CD4-positive, alpha-beta T cell treated with Interleukin-15 for 4 hours (primary cell): Measurements from ENCODE around the gene FILIP1L.

Experiments used
- DNase-seq: peaks from one replicate; pipeline ENCODE4 v3.0.0-alpha.2; 2020; ENCODE audit warnings: low spot score

FILIP1L gene

DNA sequence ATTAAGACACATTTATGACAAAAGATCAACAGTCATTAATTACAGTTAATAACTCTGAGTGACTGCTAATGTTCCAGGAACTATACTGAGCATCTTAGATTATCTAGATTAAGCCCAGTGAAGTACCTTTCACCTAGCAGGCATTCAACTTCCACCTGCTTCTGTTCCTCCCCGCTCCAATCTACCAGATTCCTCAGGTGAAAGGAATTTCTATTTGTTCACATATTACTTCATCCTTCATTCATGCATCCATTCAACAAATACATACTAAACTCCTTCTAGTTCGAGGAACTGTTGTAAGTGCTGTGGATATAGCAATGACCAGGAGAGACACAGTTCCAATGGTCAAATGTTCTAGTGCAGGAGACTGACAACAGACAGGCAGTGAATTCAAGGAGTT lies 139.3 kb downstream of the FILIP1L start:
- DNase-seq, result no peak

GRCh38 chr3:99972380-99973104 lies 141.8 kb downstream of the FILIP1L start:
- DNase-seq, result no peak

DNA sequence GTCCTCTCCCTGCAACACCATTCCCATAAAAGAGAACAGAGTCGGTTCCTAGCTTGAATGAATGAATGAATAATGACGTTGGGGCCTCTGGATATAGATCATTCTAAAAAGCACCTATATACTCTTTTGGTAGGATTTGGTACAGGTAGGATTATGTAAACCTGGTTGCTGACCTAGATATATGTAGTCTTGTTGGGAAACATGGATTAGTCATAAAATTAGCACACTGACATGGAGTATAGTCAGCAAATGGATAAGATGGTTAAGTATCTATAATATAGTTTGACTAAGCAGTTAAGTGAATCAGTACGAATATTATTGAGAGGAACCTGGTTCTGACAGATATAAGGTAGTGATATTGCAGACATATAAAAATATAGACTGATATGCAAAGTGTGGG lies 142.5 kb downstream of the FILIP1L start:
- no peak for DNase-seq

GRCh38 chr3:99970198-99970597 lies 144.1 kb downstream of the FILIP1L start:
- no peak for DNase-seq

DNA sequence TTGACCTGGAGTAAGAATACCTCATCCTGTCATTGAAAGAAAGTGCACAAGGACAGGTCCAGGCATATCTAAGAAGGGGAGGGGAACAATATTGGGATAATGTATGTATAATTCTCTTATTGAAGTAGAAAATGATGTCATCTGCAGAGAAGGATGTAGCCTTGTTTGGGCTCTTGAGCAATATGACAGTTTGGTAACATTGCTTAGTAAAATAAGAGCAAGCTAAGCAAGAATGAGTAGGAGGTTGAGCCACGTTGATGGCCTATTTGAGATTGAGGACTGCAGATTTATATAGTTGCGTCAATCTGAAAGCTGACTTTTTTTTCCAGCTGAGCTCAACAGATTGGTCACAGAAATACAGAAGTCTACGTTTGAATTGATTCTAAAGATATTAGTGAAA lies 145.2 kb downstream of the FILIP1L start:
- no peak for DNase-seq

DNA sequence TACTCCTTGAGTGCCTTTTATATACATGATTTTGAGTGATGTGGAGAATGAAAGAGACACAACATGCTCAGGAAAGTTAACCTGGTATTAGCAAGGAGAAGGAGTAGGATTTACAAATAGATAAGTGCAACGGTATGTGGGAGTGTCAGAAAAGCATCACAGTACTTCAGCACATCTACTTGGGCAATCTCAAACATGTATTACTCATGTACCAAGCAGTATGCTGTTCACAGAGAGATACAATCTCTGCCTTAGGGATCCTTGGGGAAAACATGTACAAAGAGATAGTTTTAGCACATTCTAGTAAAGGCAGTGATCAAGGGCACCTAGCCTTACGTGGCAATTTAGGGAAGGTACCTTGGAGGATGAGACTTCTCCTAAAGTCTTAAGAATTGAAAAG lies 146.5 kb downstream of the FILIP1L start:
- DNase-seq, result no peak

DNA sequence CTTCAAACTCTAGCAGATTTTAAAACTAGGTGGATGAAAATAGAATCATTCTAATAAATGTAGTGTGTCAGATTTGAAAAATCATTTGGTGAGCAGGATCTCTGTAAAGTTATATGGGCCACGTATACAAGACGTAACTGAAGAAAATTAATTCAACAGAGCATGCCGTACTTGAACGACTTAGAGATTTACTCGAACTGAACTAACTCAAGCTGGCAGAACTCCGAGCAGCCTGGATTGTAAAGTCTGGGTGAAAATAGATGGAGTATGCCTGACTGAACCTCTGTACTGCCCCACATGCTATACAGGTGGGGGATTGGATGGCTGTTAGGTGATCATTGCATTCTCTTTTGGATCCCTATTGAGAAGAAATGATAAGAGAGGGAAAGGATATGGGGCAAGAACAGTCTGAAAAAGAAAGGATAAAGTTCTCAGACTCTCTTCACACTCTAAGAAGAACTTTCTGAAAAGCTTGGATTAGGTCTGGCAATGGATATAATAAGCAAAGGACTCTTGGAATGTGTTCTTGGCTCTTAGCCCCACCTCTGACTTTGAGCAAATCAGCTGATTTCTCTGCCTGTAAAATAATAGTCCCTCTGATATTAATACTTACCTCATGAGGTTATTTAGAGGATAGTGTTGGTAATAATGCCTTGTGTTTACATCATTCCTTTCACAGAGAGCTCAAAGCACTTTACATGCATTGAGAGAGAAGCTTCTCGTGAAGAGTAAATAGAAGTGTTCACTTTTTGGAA lies 147.5 kb downstream of the FILIP1L start:
- DNase-seq, result no peak

DNA sequence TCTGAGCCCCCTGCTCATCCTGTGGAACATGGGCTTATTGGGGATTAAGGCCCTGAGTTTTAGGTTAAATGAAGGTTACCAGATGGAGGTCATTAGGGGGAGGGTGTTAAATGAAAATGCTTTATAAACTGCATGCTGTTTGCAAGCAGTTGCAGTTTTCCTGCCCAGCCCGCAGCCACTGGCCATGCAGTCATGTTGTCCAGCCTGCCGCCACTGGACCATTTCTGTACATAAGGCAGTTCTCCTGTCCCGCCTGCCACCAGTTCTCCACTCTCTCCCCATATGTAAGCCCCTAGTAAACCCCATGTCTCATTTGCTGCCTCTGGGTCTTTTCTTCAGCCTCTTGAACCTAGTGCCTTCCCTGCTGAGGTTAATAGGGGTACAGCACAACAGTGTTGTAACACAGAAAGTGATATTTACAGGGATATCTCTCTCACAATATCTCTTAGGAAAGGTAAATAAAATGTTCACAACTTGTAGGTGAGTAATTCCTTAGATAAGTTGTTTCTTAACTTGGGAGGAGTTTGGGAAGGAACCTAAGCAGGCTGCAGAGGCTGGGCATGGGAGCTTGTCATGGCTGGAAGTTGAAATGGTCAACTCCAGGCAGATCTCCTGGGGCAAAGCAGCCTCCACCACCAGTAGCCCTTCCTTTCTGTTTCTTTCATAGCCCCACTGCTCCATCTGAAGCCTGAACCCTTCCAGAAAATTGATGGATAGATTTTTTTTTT lies 148.5 kb downstream of the FILIP1L start:
- no peak for DNase-seq

DNA sequence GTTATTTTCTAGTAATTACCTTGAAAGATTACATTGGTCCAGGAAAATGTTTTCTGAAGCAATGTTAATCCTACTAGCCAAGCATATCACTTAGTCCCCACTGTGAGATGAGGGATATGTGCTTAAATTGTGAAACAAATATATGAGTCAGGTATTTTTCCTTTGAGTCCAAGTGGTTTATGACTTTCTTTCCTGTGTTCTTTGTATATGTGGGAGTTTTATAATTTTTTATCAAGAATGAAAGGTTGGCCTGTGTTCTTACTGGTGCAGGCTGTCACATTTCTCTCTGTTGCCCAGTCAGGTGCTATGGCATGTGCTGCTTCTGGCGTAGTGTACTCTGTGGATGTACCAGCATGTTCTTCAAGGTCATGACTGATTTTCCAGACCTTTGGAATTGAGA lies 149.2 kb downstream of the FILIP1L start:
- DNase-seq, result no peak

DNA sequence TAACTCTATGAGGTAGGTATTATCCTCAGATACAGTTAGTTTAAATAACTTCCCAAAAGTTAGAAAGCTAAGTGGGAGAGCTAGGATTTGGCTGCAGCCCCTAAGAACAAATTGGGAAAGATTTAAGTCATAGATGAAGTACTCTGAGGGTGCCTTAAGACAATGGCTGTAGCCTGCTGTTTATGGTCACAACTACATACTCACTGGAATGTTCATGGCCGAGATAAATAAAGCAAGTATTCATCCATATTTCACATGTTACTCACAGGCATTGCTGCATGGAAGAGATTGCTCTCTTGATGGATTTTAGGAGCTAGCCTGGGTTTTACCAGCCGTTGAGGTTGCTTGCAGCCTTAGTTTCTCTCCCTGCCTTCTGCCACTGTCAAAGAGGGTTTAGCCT lies 151.6 kb downstream of the FILIP1L start:
- DNase-seq, result no peak

GRCh38 chr3:99961756-99962515 lies 152.4 kb downstream of the FILIP1L start:
- no peak for DNase-seq

DNA sequence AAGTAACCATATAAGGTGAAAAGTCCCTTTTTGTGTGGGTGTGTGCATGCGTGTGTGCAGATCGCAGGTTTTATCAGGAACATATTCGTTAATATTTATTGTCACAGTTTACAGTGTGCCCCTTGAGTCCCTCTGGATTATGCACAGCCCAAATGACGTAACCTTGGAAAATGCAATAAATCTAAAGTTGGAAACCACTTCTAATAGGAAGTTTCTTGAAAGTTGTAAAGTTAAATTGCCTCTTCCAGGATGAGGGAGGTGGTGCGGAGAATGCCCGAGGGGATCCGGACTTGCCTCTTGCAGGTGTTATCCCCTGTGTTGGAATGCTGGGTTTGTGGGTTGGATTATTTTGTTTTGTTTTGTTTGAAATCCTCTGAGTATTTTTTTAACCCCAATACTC lies 153.4 kb downstream of the FILIP1L start:
- no peak for DNase-seq

DNA sequence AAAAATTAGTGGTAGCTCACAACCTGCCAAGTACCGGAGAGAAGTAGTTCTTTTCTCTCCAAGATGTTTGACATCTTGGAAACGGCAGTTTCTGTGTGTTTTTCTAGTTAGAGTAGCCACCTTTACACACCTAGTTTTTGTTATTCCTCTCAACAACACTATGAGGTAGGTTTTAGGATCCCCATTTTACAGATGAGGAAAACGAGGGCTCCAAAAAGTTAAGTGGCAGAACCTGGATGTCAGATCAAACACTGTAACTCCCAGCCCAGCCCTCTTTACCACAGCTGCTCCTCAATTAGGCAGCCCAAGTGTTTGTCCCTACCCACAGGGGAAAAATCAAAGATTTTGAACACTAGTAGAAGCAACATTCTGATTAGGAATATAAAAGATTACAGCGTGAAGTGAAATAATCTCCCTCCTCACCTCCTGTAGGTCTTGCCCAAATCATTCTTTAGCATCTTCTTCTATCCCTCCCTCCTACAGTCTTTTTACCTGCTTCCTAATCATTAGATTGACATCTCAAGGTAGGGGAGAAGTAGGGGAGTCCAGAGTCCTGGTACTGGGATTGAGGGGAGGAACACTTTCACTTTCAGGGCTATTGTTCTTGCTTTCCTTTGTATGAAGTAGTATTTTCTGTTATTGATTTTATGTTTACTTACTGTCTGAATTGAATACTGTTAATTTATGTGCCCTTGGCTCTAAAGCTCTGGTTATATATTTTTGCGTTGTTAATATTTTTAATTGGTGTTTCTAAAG lies 154.0 kb downstream of the FILIP1L start:
- DNase-seq, result no peak

DNA sequence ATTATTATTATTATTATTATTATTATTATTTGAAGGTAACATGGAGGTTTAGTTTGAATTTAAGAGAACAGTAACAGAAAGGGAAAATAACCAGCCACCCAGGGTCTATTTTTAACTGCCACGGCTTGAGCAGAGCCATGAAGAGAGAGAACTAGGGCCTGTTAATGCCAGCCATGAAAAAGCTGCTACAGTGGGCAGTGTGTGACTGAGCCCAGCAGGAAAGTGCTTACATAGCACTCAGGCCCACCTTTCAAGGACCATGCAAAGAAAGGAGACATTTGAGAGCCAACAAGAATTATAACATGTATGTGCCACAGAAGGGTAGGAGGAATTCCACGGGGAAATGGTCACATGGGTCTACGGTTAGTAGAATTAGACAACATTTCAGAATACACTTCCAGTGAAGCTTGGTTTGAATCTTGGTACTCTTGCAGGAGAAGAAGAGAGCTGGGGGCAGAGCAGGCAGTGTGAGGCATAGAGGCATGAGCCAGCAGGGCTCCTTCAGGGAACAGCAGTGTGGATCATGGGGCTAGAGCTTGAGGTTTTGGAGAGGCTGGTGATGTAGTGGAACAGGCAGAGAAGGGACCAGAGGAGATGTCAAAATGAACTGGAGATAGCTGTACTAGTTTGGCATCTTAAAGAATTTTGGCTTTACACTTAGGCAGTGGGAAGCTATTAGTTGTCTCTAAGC lies 155.9 kb downstream of the FILIP1L start:
- DNase-seq, result no peak

DNA sequence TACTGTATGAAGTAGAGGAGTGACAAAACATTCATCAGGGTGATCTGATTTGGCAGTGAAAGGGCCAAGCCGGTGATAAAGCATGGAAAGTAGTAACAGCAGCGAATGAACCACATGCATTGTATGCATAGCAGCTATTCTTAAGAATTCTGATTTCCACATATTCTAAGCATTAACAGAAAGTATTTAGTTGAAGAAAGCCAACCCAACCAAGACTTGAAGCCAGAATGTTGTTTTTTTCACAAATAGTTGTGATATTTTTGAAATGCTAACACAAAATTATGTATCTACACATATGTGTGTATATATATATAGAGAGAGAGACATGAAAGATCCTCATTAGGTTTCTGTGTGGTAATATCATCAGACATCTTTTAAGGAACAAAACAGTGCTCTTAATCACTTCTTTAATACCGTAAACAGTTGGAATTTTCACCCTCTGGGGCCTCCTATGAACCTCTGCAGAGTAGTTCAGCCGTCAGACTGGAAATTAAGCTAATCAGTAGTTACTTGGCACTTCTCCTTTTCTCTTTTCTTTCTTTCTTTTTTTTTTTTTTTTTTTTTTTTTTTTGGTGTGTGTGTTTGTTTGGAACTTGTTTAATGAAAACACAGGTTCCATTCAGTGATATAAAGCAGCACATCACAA lies 157.0 kb downstream of the FILIP1L start:
- no peak for DNase-seq

DNA sequence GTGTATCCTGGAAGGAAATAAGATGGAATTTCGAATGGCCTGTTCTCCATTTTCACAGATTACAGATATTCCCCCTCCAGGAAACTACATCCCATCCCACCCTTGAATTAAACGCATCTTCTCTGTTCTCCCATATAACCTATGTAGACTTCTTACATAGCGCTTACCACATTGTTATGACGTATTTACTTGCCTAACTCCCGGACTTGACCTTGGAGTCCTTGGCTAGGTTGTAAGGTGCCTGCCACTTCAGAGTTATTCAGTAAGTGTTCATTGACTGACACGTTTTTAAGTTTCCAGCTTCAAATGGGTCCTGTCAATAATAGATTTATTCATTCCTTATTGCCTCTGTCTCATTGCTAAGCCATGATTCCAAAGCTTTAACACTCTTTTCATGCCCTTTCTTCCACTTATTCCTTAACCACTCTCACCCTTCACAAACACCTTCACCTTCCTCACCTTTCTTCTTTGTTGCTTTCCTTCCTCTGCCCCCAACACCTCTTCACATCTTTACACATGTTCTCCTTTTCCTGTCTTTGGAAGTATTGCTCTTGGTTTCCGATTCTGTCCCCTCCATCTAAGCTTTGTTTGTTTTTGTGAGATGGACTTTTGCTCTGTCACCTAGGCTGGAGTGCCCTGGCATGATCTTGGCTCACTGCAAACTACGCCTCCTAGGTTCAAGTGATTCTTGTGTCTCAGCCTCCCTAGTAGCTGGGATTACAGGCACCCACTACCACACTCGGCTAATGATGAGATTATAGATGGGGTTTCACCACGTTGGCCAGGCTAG lies 158.3 kb downstream of the FILIP1L start:
- DNase-seq, result no peak

GRCh38 chr3:99954914-99955644 lies 159.2 kb downstream of the FILIP1L start:
- DNase-seq, result no peak

GRCh38 chr3:99953596-99953995 lies 160.7 kb downstream of the FILIP1L start:
- DNase-seq, result no peak

DNA sequence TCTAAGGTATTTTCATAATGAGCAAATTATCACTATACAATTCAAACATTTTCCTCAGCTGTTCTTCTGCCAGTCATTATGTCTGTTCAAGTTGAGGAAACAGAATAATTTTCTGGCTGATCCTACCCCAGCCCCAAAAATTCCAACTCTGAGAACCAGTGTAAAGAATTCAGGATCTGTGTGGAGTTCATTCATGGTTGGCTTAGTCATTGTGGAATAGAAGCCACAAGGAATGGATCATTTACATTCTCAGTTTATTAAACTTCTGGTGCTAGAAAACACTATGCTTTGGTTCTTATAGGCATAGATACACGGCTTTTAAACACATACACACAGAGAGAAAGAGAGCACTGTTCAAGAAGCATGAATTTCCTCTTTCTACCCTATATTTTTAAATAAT lies 162.0 kb downstream of the FILIP1L start:
- no peak for DNase-seq
